Measurements from ENCODE around the gene RAB33B. TPM values are rescaled to one million over a fixed set of nuclear protein-coding genes. Genes with fewer than 3 reads are reported as not detected.
"Not testable (repeated sequence)": the region's sequence is repeated elsewhere in the genome, so short reads cannot be mapped to it uniquely, and the experiment has no call there.

RAB33B gene
- polyA plus RNA-seq, 1 donor (not counting 4 experiments of a cell fraction or from before 2014, with no cell fraction given), result 4.4 TPM

GRCh38 chr4:139465922-139466321 is 12.0 kb downstream of the RAB33B start:
- dilution Hi-C loops (cut with MboI; ENCODE audit: extremely low pct_ligation_motif_present, low sequenced_read_pairs), result no loop called here
- peaks cover 26% of the 10 kb centered on the region for H3K79me2 ChIP-seq (ENCODE audit: control insufficient read depth, insufficient read depth, low read length)
- FAIRE-seq, result no peak
- H3K4me2 ChIP-seq (ENCODE audit: control insufficient read depth, extremely low read depth, insufficient read depth, low read depth, low read length), result no peak overlapping the region
- no peak overlapping the region for H3K9ac ChIP-seq (ENCODE audit: control insufficient read depth, extremely low read depth, insufficient read depth, low read length)
- no peaks in the 10 kb centered on the region for H3K9me3 ChIP-seq (ENCODE audit: control insufficient read depth, low read depth, low read length)
- H3K27me3 ChIP-seq (ENCODE audit: control insufficient read depth, extremely low read depth, insufficient read depth, low read length), result no peaks in the 10 kb centered on the region
- H3K36me3 ChIP-seq (ENCODE audit: control insufficient read depth in 2 of 2, extremely low read depth in 1 of 2, insufficient read depth in 2 of 2, low read length in 2 of 2), result no peaks in the 10 kb centered on the region
- TF ChIP-seq, protein P1, sequence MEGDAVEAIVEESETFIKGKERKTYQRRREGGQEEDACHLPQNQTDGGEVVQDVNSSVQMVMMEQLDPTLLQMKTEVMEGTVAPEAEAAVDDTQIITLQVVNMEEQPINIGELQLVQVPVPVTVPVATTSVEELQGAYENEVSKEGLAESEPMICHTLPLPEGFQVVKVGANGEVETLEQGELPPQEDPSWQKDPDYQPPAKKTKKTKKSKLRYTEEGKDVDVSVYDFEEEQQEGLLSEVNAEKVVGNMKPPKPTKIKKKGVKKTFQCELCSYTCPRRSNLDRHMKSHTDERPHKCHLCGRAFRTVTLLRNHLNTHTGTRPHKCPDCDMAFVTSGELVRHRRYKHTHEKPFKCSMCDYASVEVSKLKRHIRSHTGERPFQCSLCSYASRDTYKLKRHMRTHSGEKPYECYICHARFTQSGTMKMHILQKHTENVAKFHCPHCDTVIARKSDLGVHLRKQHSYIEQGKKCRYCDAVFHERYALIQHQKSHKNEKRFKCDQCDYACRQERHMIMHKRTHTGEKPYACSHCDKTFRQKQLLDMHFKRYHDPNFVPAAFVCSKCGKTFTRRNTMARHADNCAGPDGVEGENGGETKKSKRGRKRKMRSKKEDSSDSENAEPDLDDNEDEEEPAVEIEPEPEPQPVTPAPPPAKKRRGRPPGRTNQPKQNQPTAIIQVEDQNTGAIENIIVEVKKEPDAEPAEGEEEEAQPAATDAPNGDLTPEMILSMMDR (optimal IDR thresholded peaks at IDR 0.05 in 1 of 3, IDR thresholded peaks at IDR 0.05 in 1 of 3, conservative IDR thresholded peaks at IDR 0.05 in 1 of 3; ENCODE audit: extremely low read depth in 1 of 3, insufficient read depth in 2 of 3, low read length in 3 of 3), result no peak
- no peak for TF ChIP-seq EZH2 (IDR thresholded peaks at IDR 0.05; ENCODE audit: low read length)
- no peak overlapping the region for H3K27ac ChIP-seq (ENCODE audit: control insufficient read depth, insufficient read depth, low read length)
- no peaks in the 10 kb centered on the region for H4K20me1 ChIP-seq (ENCODE audit: control insufficient read depth, extremely low read depth, insufficient read depth, low read length)
- H3K4me1 ChIP-seq (ENCODE audit: control insufficient read depth, extremely low read depth, insufficient read depth, low read length), result no peaks in the 10 kb centered on the region
- no peak overlapping the region for H2AFZ ChIP-seq (ENCODE audit: control insufficient read depth, low read length)
- no peaks in the 10 kb centered on the region for H3K9me1 ChIP-seq (ENCODE audit: control insufficient read depth, extremely low read depth, insufficient read depth, low read length)
- DNase-seq (ENCODE audit: low read depth, low spot score), result no peak
- no peak overlapping the region for H3K4me3 ChIP-seq (ENCODE audit: control insufficient read depth in 2 of 3, extremely low read depth in 1 of 3, insufficient read depth in 2 of 3, low read depth in 1 of 3, low read length in 3 of 3)

DNA sequence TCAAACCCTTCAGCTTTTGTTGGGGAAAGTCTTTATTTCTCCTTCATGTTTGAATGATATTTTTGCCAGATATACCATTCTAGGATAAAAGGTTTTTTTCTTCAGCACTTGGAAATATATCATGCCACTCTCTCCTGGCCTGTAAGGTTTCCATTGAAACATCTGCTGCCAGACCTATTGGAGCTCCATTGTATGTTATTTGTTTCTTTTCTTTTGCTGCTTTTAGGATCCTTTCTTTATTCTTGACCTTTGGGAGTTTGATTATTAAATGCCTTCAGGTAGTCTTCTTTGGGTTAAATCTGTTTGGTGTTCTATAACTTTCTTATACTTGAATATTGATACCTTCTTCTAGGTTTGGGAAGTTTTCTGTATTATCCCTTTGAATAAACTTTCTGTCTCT is 14.8 kb downstream of the RAB33B start:
- H3K9me3 ChIP-seq (ENCODE audit: control insufficient read depth, low read depth, low read length); FAIRE-seq; H3K4me2 ChIP-seq (ENCODE audit: control insufficient read depth, extremely low read depth, insufficient read depth, low read depth, low read length); H4K20me1 ChIP-seq (ENCODE audit: control insufficient read depth, extremely low read depth, insufficient read depth, low read length); H3K36me3 ChIP-seq (ENCODE audit: control insufficient read depth in 2 of 2, extremely low read depth in 1 of 2, insufficient read depth in 2 of 2, low read length in 2 of 2); H3K27me3 ChIP-seq (ENCODE audit: control insufficient read depth, extremely low read depth, insufficient read depth, low read length); H3K4me3 ChIP-seq (ENCODE audit: control insufficient read depth in 2 of 3, extremely low read depth in 1 of 3, insufficient read depth in 2 of 3, low read depth in 1 of 3, low read length in 3 of 3); H3K9ac ChIP-seq (ENCODE audit: control insufficient read depth, extremely low read depth, insufficient read depth, low read length); H3K4me1 ChIP-seq (ENCODE audit: control insufficient read depth, extremely low read depth, insufficient read depth, low read length); H3K9me1 ChIP-seq (ENCODE audit: control insufficient read depth, extremely low read depth, insufficient read depth, low read length); H3K27ac ChIP-seq (ENCODE audit: control insufficient read depth, insufficient read depth, low read length); dilution Hi-C loops (cut with MboI; ENCODE audit: extremely low pct_ligation_motif_present, low sequenced_read_pairs); H2AFZ ChIP-seq (ENCODE audit: control insufficient read depth, low read length); DNase-seq (ENCODE audit: low read depth, low spot score): not testable (repeated sequence)
- peaks cover 17% of the 10 kb centered on the region for H3K79me2 ChIP-seq (ENCODE audit: control insufficient read depth, insufficient read depth, low read length)

- no peak for FAIRE-seq
- Histone ChIP-seq H3K9me3 (ENCODE audit: control insufficient read depth, low read depth, low read length) (no peaks in the 10 kb centered on the region), H3K4me3 (ENCODE audit: control insufficient read depth in 2 of 3, extremely low read depth in 1 of 3, insufficient read depth in 2 of 3, low read depth in 1 of 3, low read length in 3 of 3) (no peak overlapping the region), H3K36me3 (ENCODE audit: control insufficient read depth in 2 of 2, extremely low read depth in 1 of 2, insufficient read depth in 2 of 2, low read length in 2 of 2) (peaks cover 2 to 5% of the 10 kb centered on the region in 2 experiments), H3K9me1 (ENCODE audit: control insufficient read depth, extremely low read depth, insufficient read depth, low read length) (no peaks in the 10 kb centered on the region), H2AFZ (ENCODE audit: control insufficient read depth, low read length) (no peak overlapping the region), H3K27ac (ENCODE audit: control insufficient read depth, insufficient read depth, low read length) (no peak overlapping the region), H4K20me1 (ENCODE audit: control insufficient read depth, extremely low read depth, insufficient read depth, low read length) (no peaks in the 10 kb centered on the region), H3K27me3 (ENCODE audit: control insufficient read depth, extremely low read depth, insufficient read depth, low read length) (no peaks in the 10 kb centered on the region), H3K4me1 (ENCODE audit: control insufficient read depth, extremely low read depth, insufficient read depth, low read length) (no peaks in the 10 kb centered on the region), H3K4me2 (ENCODE audit: control insufficient read depth, extremely low read depth, insufficient read depth, low read depth, low read length) (no peak overlapping the region), H3K9ac (ENCODE audit: control insufficient read depth, extremely low read depth, insufficient read depth, low read length) (no peak overlapping the region), H3K79me2 (ENCODE audit: control insufficient read depth, insufficient read depth, low read length) (peaks cover 14% of the 10 kb centered on the region)
- DNase-seq (ENCODE audit: low read depth, low spot score), result no peak
- no peak for TF ChIP-seq EZH2 (IDR thresholded peaks at IDR 0.05; ENCODE audit: low read length)
- TF ChIP-seq, protein P1 (optimal IDR thresholded peaks at IDR 0.05 in 1 of 3, IDR thresholded peaks at IDR 0.05 in 1 of 3, conservative IDR thresholded peaks at IDR 0.05 in 1 of 3; ENCODE audit: extremely low read depth in 1 of 3, insufficient read depth in 2 of 3, low read length in 3 of 3), result no peak
- dilution Hi-C loops (cut with MboI; ENCODE audit: extremely low pct_ligation_motif_present, low sequenced_read_pairs), result no loop called here
Observed at GRCh38 chr4:139469216-139469615, 15.3 kb downstream of the RAB33B start.

Measured in keratinocyte (primary cell).